Activated CD4-positive, alpha-beta T cell treated with anti-CD3 and anti-CD28 coated beads, Interleukin-2, Interleukin-4, amounts not matched to agents 100 ng/mL and 50 ng/mL, durations not matched to agents 16 hours and 8 hours (primary cell): Measurements from ENCODE around the gene MBD3L1.

Source experiments
- DNase-seq: peaks from one replicate; pipeline ENCODE4 v3.0.0-alpha.2; 2020; ENCODE audit warnings: low spot score

Gene MBD3L1

GRCh38 chr19:8880868-8881488 is 48.8 kb downstream of the MBD3L1 start:
- DNase-seq = no peak

GRCh38 chr19:8881512-8881911 is 49.3 kb downstream of the MBD3L1 start:
- DNase-seq = no peak

GRCh38 chr19:8884416-8884815 is 52.2 kb downstream of the MBD3L1 start:
- DNase-seq = no peak

GRCh38 chr19:8887364-8887763 is 55.2 kb downstream of the MBD3L1 start:
- no peak for DNase-seq

GRCh38 chr19:8890260-8890659 is 58.1 kb downstream of the MBD3L1 start:
- no peak for DNase-seq
